Testis (tissue), 2 donors: ENCODE measurements around the gene SLC35G3.

ENCODE experiments used
- CTCF ChIP-seq, 3 experiments: fragments of 450-650 bp in 2 of 3; fragments of 200-600 bp in 1 of 3; sonication (generic) in 1 of 3; IDR thresholded peaks; one replicate each; pipeline ENCODE4 v1.5.1; 2016 to 2019; ENCODE audit warnings: antibody characterized with exemption in 3 of 3, mild to moderate bottlenecking in 2 of 3, moderate library complexity in 1 of 3
- POLR2A ChIP-seq: fragments of 450-650 bp; IDR thresholded peaks from one replicate; pipeline ENCODE4 v1.6.1; 2017; ENCODE audit warnings: antibody characterized with exemption, mild to moderate bottlenecking, moderate library complexity

- TF ChIP-seq CTCF (IDR thresholded peaks at IDR 0.05) (no peak), POLR2A (no peak)
Observed at GRCh38 chr17:35161281-35161761, 32.9 kb downstream of the SLC35G3 start.
